MG63 (cell line): ENCODE data around the gene KIFAP3. TPM values are rescaled to one million over a fixed set of nuclear protein-coding genes. Genes with fewer than 3 reads are reported as not detected.

Source experiments
- total RNA-seq: library from RNA; depleted of rRNA; stranded (reverse); fragments of >200 nt; shearing (Covaris generic); gene quantifications from 2 replicates; pipeline ENCODE4 v1.2.3, GENCODE V29; 2014; ENCODE audit warnings: low replicate concordance; rRNA removed

Gene KIFAP3
- total RNA-seq, 1 experiment from 2014 or later = 13.8 TPM

Other genes with a start within 250 kb of the KIFAP3 start
- 4.4 TPM in 2 replicates for gene SCYL3, start 180.8 kb downstream of the KIFAP3 start, total RNA-seq
- gene NTMT2, start 71.3 kb upstream of the KIFAP3 start, total RNA-seq = not detected in 2 replicates